Skeletal muscle tissue (tissue), 2 donors: Measurements from ENCODE around the gene ANKRD18B. TPM values are rescaled to one million over a fixed set of nuclear protein-coding genes. Genes with fewer than 3 reads are reported as not detected.

Source experiments
- small RNA-seq: library from RNA; depleted of rRNA; stranded (forward); fragments of <200 nt; gene quantifications from one replicate; pipeline ENCODE3, GENCODE V24; 2014
- total RNA-seq: library from RNA; depleted of rRNA; stranded (reverse); fragments of >200 nt; gene quantifications from one replicate; pipeline ENCODE4 v1.2.3, GENCODE V29; 2014

The ANKRD18B gene
- total RNA-seq, 1 donor from 2014 or later = not detected

Small RNA genes lying within 50 kb of the gene (small RNA-seq; reads per million reads assigned to genes)
- gene AL139008.1 (not detected), gene PRSS3P4 (not detected)

Other genes with a start within 250 kb of the ANKRD18B start
- gene NFX1, start 233.7 kb upstream of the ANKRD18B start, total RNA-seq = 15.1 TPM
- 6.3 TPM for gene AQP7, start 121.7 kb upstream of the ANKRD18B start, total RNA-seq
- 6.8 TPM for gene AQP3, start 76.7 kb upstream of the ANKRD18B start, total RNA-seq
- gene NOL6, start 50.3 kb upstream of the ANKRD18B start, total RNA-seq = 14.6 TPM